Measurements from ENCODE around the gene RAB31. TPM values are rescaled to one million over a fixed set of nuclear protein-coding genes. Genes with fewer than 3 reads are reported as not detected.

Gene RAB31
- total RNA-seq, 1 experiment from 2014 or later, result 32.9 TPM

DNA sequence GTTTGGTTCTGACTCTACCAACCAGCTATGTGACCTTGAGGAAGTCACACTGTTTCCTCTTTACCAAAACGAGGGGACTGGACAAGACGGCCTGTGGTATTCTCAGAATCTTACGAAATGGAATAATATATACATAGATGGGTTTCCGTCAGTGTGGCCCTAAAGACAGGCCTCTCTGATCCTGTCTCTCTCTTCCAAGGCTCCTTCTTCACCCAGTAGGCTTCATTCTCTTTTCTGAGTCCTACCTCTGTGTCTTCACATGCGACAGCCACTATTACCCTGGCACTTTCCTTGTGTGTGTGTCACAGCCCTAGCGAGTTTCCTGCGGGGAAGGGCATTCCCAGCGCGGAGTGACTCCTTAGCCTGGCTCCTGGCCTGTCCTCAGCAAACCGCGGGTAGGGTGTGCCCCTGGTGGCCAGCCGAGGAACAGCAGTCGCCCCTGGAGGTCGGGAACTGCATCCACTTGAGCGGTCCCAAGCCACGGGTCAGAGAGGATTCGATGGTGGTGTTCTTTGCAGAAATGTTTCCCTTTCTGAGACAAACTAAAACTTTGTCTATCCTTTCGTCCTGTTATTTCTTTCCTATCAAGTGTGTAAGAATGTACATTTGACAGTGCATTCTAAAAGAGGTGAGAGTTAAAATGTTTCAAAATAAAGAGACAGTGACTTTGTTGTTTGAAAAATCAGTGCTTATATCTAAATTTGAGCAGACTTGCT lies 63.3 kb downstream of the RAB31 start:
- Mint-ChIP-seq H3K9me3 (peaks cover 7% of the 10 kb centered on the region; the same call in 1 of the 2 replicates), H3K4me1 (peaks cover 34% of the 10 kb centered on the region), H3K27me3 (ENCODE audit: low read depth) (no peaks in the 10 kb centered on the region), H3K4me3 (no peak overlapping the region), H3K36me3 (no peaks in the 10 kb centered on the region), H3K27ac (no peak overlapping the region)
- DNase-seq (ENCODE audit: low spot score) (peak; percentile 96), ATAC-seq (peak; percentile 99)
- TF ChIP-seq GRHL2 (CRISPR knock-in tag; IDR thresholded peaks at IDR 0.05; ENCODE audit: insufficient replicate concordance, severe bottlenecking), result no peak
- TF ChIP-seq TCF7 (CRISPR knock-in tag; IDR thresholded peaks at IDR 0.05; ENCODE audit: low read depth), result no peak
- TF ChIP-seq ESRRA (CRISPR knock-in tag; IDR thresholded peaks at IDR 0.05; ENCODE audit: borderline replicate concordance), result no peak
- no peak for TF ChIP-seq TEAD4 (CRISPR knock-in tag; IDR thresholded peaks at IDR 0.05)
- TF ChIP-seq ZNF121 (CRISPR knock-in tag; IDR thresholded peaks at IDR 0.05), result peak; percentile 79
- no peak for TF ChIP-seq ZNF396 (CRISPR knock-in tag; IDR thresholded peaks at IDR 0.05; ENCODE audit: borderline replicate concordance)
- no peak for TF ChIP-seq ZNF232 (CRISPR knock-in tag; IDR thresholded peaks at IDR 0.05)
- no peak for TF ChIP-seq OVOL2 (CRISPR knock-in tag; IDR thresholded peaks at IDR 0.05; ENCODE audit: borderline replicate concordance)
- TF ChIP-seq, protein P1, sequence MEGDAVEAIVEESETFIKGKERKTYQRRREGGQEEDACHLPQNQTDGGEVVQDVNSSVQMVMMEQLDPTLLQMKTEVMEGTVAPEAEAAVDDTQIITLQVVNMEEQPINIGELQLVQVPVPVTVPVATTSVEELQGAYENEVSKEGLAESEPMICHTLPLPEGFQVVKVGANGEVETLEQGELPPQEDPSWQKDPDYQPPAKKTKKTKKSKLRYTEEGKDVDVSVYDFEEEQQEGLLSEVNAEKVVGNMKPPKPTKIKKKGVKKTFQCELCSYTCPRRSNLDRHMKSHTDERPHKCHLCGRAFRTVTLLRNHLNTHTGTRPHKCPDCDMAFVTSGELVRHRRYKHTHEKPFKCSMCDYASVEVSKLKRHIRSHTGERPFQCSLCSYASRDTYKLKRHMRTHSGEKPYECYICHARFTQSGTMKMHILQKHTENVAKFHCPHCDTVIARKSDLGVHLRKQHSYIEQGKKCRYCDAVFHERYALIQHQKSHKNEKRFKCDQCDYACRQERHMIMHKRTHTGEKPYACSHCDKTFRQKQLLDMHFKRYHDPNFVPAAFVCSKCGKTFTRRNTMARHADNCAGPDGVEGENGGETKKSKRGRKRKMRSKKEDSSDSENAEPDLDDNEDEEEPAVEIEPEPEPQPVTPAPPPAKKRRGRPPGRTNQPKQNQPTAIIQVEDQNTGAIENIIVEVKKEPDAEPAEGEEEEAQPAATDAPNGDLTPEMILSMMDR (IDR thresholded peaks at IDR 0.05), result peak; percentile 99
- TF ChIP-seq, protein P2, sequence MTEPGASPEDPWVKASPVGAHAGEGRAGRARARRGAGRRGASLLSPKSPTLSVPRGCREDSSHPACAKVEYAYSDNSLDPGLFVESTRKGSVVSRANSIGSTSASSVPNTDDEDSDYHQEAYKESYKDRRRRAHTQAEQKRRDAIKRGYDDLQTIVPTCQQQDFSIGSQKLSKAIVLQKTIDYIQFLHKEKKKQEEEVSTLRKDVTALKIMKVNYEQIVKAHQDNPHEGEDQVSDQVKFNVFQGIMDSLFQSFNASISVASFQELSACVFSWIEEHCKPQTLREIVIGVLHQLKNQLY (CRISPR knock-in tag; IDR thresholded peaks at IDR 0.05), result no peak
- TF ChIP-seq ETV6 (CRISPR knock-in tag; IDR thresholded peaks at IDR 0.05), result no peak
- ChIA-PET CTCF (interaction anchor here (0.6 to 1.0 kb wide), 2 partner anchors 184 to 196 kb away, joined by 3 to 4 read pairs; no protein-coding TSS in a partner anchor), POLR2A (no interaction called here)

DNA sequence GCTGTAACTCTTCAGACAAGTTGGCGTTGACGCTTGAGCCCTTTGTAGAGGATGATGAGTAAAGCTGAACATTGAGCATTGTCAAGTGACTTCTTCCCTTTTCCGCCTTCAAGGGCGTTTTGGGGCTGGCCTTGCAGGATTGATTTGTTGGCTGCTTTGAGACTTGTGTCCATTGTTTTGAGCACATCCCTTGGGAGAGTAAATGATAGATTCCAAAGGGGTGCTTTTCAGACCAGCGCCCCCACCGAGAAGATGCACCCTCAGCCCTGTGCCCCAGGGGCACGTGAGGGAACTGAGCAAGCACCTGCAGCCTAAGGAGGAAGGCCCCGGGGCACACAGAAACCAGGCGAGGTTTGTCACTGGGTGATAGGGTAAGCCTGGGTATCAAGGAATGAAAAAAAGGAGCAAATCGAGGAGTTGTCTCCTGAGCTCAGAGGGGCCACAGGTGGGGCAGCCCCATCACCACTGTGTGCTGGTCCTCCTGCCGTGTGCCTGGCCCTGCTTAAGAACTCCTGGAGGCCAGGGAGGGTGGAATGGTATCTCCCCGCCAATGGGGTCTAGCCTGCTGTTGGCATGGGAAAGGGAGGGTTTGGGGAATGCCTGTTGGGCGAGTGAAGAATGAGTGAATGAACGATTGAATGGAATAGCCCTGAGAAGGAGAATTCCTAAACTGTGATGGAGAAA lies 64.0 kb downstream of the RAB31 start:
- ATAC-seq, result no peak
- TF ChIP-seq, protein P2 (CRISPR knock-in tag; IDR thresholded peaks at IDR 0.05), result no peak
- TF ChIP-seq, protein P3, sequence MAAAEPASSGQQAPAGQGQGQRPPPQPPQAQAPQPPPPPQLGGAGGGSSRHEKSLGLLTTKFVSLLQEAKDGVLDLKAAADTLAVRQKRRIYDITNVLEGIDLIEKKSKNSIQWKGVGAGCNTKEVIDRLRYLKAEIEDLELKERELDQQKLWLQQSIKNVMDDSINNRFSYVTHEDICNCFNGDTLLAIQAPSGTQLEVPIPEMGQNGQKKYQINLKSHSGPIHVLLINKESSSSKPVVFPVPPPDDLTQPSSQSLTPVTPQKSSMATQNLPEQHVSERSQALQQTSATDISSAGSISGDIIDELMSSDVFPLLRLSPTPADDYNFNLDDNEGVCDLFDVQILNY (CRISPR knock-in tag; IDR thresholded peaks at IDR 0.05), result no peak
- TF ChIP-seq, protein P4, sequence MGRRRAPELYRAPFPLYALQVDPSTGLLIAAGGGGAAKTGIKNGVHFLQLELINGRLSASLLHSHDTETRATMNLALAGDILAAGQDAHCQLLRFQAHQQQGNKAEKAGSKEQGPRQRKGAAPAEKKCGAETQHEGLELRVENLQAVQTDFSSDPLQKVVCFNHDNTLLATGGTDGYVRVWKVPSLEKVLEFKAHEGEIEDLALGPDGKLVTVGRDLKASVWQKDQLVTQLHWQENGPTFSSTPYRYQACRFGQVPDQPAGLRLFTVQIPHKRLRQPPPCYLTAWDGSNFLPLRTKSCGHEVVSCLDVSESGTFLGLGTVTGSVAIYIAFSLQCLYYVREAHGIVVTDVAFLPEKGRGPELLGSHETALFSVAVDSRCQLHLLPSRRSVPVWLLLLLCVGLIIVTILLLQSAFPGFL (CRISPR knock-in tag; IDR thresholded peaks at IDR 0.05; ENCODE audit: borderline replicate concordance), result no peak
- TF ChIP-seq, protein P5, sequence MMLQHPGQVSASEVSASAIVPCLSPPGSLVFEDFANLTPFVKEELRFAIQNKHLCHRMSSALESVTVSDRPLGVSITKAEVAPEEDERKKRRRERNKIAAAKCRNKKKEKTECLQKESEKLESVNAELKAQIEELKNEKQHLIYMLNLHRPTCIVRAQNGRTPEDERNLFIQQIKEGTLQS (CRISPR knock-in tag; conservative IDR thresholded peaks at IDR 0.05), result no peak
- TF ChIP-seq NR1H2 (CRISPR knock-in tag; IDR thresholded peaks at IDR 0.05) (no peak), SMAD3 (CRISPR knock-in tag; IDR thresholded peaks at IDR 0.05; ENCODE audit: borderline replicate concordance) (no peak), FOXP1 (CRISPR knock-in tag; IDR thresholded peaks at IDR 0.05; ENCODE audit: borderline replicate concordance) (no peak), GABPB1 (CRISPR knock-in tag; IDR thresholded peaks at IDR 0.05) (no peak), ZNF263 (CRISPR knock-in tag; IDR thresholded peaks at IDR 0.05; ENCODE audit: low read depth) (no peak), SP1 (CRISPR knock-in tag; conservative IDR thresholded peaks at IDR 0.05) (no peak), EMX1 (CRISPR knock-in tag; IDR thresholded peaks at IDR 0.05) (no peak), ZNF121 (CRISPR knock-in tag; IDR thresholded peaks at IDR 0.05) (no peak)
- TF ChIP-seq, protein P6, sequence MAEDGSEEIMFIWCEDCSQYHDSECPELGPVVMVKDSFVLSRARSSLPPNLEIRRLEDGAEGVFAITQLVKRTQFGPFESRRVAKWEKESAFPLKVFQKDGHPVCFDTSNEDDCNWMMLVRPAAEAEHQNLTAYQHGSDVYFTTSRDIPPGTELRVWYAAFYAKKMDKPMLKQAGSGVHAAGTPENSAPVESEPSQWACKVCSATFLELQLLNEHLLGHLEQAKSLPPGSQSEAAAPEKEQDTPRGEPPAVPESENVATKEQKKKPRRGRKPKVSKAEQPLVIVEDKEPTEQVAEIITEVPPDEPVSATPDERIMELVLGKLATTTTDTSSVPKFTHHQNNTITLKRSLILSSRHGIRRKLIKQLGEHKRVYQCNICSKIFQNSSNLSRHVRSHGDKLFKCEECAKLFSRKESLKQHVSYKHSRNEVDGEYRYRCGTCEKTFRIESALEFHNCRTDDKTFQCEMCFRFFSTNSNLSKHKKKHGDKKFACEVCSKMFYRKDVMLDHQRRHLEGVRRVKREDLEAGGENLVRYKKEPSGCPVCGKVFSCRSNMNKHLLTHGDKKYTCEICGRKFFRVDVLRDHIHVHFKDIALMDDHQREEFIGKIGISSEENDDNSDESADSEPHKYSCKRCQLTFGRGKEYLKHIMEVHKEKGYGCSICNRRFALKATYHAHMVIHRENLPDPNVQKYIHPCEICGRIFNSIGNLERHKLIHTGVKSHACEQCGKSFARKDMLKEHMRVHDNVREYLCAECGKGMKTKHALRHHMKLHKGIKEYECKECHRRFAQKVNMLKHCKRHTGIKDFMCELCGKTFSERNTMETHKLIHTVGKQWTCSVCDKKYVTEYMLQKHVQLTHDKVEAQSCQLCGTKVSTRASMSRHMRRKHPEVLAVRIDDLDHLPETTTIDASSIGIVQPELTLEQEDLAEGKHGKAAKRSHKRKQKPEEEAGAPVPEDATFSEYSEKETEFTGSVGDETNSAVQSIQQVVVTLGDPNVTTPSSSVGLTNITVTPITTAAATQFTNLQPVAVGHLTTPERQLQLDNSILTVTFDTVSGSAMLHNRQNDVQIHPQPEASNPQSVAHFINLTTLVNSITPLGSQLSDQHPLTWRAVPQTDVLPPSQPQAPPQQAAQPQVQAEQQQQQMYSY (CRISPR knock-in tag; IDR thresholded peaks at IDR 0.05), result no peak

More for the DNA sequence above, 64.0 kb downstream of the RAB31 start:
- Mint-ChIP-seq H3K4me3 (no peak overlapping the region), H3K36me3 (no peaks in the 10 kb centered on the region), H3K27me3 (ENCODE audit: low read depth) (no peaks in the 10 kb centered on the region), H3K9me3 (peaks cover 7% of the 10 kb centered on the region; the same call in 1 of the 2 replicates), H3K27ac (0 out of 2 replicates have a peak overlapping the region, but pooled peaks have one; percentile 62), H3K4me1 (peaks cover 34% of the 10 kb centered on the region)
- POLR2A ChIA-PET, result no interaction called here
- no peak for DNase-seq (ENCODE audit: low spot score)
- CTCF ChIA-PET, result interaction anchor here (1.0 to 1.5 kb wide), 2 partner anchors 67 to 197 kb away, joined by 3 read pairs; no protein-coding TSS in a partner anchor

Data from WTC11 (cell line).